Measurements from ENCODE around the gene HOXC5.

The HOXC5 gene

DNA sequence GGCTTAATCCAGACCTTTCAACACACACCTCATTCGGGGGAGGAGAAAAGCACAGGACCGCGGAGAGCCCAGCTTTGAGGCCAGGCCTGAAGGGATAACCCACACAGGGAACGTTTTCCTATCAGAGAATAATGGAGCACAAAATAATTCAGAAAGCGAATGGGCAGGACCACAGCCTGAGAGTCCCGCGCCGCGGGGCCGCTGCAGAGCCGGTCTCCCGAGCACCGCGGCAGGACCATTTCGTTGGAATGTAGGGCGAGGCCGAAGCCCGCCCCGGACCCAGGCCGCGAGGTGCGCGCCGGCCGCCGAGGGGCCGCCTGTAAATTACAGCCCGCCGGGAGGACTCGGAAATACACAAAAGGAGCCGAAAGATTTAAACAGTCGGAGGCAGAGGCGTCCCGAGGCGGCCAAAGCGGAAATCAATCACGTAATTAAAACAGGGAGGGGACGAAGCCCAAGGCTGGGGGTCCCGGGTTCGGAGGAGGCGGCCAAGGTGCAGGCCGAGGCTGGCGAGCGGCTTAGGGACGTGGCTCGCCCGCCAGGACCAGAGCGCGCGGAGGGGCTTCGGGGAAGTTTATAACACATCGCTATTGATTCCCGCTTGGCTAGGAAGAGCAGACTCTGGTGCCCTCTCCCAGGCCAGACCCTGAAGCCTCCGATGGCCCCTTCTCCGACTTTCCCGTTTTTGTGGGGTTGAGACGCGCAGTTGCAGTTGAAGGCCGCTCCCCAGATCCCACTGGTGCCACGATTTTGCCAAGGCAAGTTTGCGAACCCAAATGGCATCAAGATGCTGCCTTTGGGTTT lies 14.5 kb downstream of the HOXC5 start:
- TF ChIP-seq, protein P1, sequence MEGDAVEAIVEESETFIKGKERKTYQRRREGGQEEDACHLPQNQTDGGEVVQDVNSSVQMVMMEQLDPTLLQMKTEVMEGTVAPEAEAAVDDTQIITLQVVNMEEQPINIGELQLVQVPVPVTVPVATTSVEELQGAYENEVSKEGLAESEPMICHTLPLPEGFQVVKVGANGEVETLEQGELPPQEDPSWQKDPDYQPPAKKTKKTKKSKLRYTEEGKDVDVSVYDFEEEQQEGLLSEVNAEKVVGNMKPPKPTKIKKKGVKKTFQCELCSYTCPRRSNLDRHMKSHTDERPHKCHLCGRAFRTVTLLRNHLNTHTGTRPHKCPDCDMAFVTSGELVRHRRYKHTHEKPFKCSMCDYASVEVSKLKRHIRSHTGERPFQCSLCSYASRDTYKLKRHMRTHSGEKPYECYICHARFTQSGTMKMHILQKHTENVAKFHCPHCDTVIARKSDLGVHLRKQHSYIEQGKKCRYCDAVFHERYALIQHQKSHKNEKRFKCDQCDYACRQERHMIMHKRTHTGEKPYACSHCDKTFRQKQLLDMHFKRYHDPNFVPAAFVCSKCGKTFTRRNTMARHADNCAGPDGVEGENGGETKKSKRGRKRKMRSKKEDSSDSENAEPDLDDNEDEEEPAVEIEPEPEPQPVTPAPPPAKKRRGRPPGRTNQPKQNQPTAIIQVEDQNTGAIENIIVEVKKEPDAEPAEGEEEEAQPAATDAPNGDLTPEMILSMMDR (IDR thresholded peaks at IDR 0.05; ENCODE audit: low read depth, low read length, missing control alignments) = no peak
- DNase-seq (ENCODE audit: extremely low read depth, low read depth) = no peak
- no peak overlapping the region for H3K4me3 ChIP-seq (replicated peaks; ENCODE audit: low read depth, low read length)

DNA sequence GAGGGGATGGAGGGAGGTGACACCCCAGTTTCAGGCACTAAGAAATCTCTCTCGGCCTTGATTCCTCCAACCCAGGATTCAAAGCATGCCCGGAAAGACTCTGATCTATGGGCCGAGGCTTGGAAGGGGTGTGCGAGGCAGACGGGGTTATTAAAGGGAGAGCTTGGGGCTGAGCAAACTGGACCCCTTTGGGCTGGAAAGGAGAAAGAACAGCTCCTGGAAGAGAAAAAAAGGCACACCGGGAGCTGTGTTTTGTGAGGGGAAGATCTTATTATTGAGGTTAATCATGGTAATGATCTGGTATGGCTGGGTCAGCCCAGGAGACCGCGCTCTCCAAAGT lies 15.1 kb downstream of the HOXC5 start:
- H3K4me3 ChIP-seq (replicated peaks; ENCODE audit: low read depth, low read length) = no peak overlapping the region
- TF ChIP-seq, protein P1 (IDR thresholded peaks at IDR 0.05; ENCODE audit: low read depth, low read length, missing control alignments) = no peak
- no peak for DNase-seq (ENCODE audit: extremely low read depth, low read depth)

DNA sequence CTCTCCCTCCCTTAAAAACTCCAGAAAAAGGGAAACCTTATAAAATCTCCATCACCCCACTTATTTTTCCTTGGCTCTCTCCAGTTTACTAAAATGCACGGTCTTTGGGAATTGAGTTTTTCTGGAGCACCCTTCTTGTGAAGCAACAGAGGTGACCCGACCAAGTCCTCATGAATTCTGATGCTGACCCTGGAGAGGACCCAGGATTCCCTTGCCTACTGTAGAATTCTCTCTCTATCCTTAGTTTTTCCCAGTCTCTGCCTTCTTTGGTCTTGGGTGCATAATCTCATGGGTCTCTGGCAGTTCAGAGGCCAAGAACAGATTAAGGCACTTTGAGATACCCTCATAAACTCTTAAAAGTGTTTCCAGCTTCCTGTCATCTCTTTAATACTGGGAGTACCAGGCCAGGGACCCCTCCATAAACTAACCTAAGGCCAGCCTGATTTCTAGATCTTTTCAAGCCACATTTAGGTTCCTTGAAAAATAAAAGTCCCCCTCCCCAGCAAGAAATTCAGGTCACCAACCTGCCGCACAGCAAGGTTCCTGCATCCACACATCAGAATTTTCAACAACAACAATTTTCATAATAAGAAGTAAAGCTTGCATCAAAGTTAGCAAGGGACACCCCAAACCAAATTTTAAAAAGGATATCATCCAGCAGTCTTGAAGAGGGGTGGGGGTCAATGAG lies 15.7 kb downstream of the HOXC5 start:
- DNase-seq (ENCODE audit: extremely low read depth, low read depth) = no peak
- no peak overlapping the region for H3K4me3 ChIP-seq (replicated peaks; ENCODE audit: low read depth, low read length)
- TF ChIP-seq, protein P1 (IDR thresholded peaks at IDR 0.05; ENCODE audit: low read depth, low read length, missing control alignments) = no peak

DNA sequence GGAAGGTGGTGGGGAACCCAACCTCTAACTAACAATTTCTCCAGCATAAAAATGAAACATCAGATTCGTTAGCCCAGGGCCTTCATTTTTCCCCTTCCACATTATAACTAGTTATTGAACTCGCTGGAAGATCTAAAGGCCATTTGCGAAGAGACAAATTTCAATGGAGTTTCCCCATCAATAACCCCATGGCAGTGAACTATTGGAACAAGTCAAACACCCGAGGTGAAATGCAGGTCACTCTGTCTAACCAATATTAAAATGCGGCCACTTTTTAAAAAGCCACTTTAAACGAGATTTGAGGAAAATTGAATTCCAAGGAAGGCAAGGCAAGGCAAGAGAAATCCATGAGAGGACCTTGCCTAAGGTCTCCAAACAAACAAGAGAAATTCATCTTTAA lies 16.3 kb downstream of the HOXC5 start:
- no peak for DNase-seq (ENCODE audit: extremely low read depth, low read depth)
- H3K4me3 ChIP-seq (replicated peaks; ENCODE audit: low read depth, low read length) = no peak overlapping the region
- TF ChIP-seq, protein P1 (IDR thresholded peaks at IDR 0.05; ENCODE audit: low read depth, low read length, missing control alignments) = no peak

DNA sequence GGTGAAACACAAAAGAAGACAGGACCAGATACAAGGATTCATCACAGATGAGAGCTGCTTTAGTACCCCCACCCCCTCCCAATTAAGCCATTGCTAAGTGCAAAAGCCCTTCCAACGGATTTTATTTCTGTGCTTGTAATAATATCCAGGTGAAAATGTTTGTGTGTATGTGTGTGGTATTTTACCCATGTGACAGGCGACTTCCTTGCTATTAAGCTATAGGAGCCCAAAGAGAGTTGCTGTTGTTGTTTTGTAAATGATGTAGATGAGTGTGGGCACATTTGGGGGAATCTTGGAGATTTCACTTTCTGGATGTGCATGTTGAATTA lies 17.6 kb downstream of the HOXC5 start:
- no peak overlapping the region for H3K4me3 ChIP-seq (replicated peaks; ENCODE audit: low read depth, low read length)
- TF ChIP-seq, protein P1 (IDR thresholded peaks at IDR 0.05; ENCODE audit: low read depth, low read length, missing control alignments) = no peak
- DNase-seq (ENCODE audit: extremely low read depth, low read depth) = no peak

DNA sequence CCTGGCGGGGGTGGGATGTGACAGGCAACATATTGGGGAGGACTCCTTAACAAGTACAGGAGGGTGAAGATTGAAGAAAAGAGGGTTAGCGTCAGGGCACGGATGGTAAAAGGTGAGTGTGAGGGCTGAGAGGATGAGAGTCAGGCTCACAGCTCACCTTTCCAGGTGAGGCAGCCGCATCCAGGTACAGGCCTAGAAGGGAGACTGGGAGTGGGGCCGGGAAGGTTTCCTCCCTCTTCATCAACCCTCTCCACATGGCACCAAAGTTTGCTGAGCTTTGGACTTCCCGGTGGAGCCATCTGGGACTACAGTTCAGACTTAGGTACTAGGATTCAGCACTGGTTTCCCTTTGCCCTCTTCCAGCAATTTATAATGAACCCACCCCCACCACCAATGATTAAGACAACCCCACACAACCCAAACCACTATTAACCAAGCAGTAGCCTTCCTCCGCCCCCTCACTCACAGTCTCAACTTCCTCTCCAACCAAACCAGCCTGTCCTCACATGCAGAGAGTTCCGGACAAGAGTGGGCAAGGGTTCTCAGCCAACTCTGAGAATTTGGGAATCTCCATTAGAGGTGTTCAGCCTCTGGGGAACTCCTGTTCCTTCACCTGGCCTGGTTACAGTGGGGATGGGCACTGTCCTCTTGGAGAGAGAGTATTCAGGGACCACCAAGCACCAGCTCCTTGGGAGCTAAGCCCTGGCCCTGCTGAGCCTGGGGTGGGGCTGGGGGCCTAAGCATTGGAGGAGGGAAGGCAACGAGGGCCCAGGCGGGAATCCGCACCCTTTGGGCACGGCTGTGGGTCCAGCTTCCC lies 18.4 kb downstream of the HOXC5 start:
- H3K4me3 ChIP-seq (replicated peaks; ENCODE audit: low read depth, low read length) = no peak overlapping the region
- no peak for DNase-seq (ENCODE audit: extremely low read depth, low read depth)

More for the DNA sequence above, 18.4 kb downstream of the HOXC5 start:
- TF ChIP-seq, protein P1 (IDR thresholded peaks at IDR 0.05; ENCODE audit: low read depth, low read length, missing control alignments) = no peak

Measured in HFF-Myc (cell line).